GM19099 (cell line): ENCODE results near the gene TDRD7.

Experiments used
- POLR2A ChIP-seq: IDR thresholded peaks from 3 replicates; pipeline ENCODE4 v1.6.1; 2011; ENCODE audit warnings: low read depth; ENCODE audit not compliant: insufficient read length; ENCODE audit errors: extremely low read depth

Gene TDRD7

DNA sequence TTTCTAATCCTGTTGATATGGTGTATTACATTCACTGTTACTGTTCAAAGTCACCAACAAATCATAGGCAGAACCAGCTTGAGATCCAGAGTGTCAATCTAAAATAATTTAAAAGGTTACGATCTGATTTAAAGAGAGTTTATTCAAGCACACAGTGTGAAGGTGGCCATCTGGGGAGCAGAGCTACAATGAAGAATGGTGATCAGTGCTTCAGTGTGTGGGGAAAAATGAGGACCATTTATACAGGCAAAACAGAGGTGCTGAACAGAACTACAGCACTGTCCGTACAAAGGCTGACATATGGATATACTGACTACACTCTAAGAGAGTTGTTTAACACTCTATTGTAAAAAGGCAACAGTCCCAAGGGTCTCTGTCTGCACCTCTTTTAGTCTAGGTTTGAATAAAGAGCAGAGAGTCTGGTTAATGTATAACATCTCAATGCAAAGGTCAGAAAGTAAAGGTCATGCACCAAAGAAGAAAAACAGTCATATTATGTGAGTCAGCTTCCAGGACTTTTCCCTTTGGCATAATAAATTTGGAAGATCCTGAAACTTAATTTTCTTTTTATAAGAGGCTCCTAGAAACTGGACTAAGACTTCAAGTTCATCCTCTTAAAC, 29.7 kb upstream of the TDRD7 start:
- TF ChIP-seq POLR2A: no peak

DNA sequence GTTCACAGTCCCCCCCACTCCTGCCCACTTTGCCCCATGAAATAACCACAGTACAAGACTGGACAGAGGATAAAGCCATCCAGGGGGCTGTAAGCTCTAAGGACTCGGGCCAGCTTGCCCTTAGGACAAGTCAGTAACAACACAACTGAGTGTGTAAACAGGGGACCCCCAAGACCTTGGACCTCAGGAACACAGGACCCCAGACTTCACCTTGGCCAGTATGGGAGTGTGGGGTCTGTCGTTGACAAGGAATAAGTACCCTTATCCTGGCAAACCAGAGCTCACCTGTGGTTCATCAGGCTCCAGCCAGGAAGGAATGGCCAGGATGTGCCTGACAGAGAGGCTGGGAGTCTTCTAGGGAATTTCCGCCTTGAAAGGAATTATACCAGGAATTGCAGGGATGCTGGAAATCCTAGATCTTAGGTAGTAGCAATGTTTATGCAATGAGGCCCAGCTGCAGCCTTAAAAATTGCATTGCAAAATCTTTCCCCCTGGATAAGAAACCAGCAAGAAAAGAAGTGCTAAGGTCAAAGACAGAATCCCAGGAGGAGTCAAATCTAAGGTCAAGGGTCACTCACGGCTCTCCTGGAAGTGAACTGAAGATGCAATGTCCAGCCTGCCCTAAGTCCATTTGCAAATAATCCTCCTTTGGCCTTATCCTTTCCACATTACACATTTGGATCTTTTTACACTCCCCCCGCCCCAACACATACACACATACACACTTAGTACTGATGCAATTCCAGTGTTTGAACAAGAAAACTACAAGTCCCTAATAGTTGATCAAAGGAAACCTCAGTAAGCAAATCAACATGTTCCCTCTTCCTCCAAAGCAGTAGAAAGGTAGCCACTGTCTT, 27.3 kb upstream of the TDRD7 start:
- no peak for TF ChIP-seq POLR2A

GRCh38 chr9:97385626-97386264, 26.2 kb upstream of the TDRD7 start:
- no peak for TF ChIP-seq POLR2A

DNA sequence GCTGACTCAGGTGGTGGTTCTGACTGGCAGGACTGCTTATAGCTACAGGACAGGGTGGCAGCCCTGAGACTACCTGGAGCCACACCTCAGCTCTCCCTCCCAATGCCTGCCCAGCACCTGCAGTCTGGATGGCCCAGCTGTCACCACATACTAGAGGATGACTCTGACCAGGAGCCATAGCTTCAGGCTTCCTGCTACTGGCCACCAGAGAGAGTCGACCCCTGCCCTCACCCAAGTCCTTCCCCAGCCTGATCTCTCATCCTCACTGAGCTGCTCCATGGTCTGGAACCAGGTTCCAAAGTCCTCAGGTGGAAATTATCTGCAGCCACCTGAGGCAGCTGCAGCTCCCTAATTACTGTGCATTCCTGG, 25.6 kb upstream of the TDRD7 start:
- no peak for TF ChIP-seq POLR2A

- no peak for TF ChIP-seq POLR2A
Measured at GRCh38 chr9:97386733-97387503, 25.0 kb upstream of the TDRD7 start.

DNA sequence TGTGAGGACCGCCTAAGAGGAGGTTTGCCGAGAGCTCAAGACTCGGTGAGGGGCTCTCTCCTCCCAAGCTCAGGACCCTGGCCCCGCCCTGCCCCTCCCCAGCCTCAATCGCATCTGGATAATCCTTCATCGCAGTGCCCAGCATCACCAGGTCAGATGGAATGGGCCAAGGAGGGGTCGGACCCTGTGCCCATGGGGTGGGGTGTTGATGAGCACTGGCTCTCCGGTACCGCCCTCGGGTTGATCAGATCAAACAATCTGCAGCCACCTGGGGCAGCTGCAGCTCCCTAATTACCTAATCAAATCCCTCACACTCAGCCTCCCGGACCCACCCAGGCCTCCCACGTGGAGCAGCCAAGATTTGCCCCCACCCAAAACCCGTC, 24.4 kb upstream of the TDRD7 start:
- TF ChIP-seq POLR2A: no peak

DNA sequence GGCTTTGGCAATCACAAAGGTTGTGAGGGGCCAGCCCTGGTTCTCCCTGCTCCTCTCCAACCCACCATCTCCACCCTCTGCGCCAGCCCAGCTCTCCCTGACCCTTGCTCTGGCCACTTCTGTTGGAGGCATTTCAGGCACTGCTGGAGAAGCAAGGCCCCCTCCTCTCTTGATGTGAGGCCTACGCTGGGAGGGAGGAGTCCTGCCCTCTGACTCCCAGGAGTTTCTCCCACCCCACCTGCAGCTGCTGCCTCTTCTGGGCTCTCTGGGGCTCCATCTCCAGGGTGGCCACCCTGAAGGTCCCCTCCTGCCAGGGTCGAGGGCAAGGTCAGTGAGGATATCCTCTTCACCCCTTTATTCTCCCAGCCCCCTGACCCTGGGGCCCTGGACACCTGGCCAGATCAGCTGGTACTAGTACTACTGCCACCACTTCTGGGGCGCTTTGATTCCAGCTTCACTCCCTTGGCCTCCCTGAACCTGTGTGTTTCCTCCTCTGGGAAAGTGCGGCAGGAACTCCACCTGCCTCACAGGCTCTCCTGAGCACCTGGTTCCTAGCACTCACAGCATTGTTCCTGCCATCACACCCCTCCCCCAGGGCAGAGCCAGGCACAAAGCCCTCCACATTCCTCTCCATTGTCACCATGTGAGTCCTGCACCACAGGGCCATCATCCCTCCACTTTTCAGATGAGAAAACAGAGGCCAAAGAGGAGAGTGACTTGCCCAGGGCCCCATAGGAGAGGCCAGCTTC, 23.8 kb upstream of the TDRD7 start:
- TF ChIP-seq POLR2A: no peak

GRCh38 chr9:97388721-97389238, 23.1 kb upstream of the TDRD7 start:
- TF ChIP-seq POLR2A: peak; percentile 22

- no peak for TF ChIP-seq POLR2A
Measured at GRCh38 chr9:97389249-97389648, 22.6 kb upstream of the TDRD7 start.

DNA sequence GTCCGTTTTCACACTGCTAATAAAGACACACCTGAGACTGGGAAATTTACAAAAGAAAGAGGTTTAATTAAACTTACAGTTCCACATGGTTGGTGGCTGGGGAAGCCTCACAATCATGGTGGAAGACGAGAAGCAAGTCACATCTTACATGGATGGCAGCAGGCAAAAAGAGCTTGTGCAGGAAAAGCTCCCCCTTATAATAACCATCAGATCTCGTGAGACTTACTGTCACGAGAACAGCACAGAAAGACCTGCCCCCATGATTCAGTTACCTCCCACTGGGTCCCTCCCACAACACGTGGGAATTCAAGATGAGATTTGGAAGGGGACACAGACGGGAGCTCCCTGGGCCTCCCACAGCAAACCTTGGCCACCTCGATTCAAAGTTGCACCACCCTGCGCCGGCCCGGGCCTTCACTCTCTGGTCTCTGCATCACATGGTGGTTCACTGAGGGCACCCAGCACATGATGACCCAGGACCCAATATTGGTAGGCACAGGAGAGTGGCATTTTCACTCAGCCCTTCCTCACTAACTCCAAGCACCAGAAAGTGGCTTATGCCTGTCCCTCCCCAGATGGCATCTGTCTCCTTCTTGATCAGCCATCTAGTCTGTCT, 21.0 kb upstream of the TDRD7 start:
- no peak for TF ChIP-seq POLR2A

DNA sequence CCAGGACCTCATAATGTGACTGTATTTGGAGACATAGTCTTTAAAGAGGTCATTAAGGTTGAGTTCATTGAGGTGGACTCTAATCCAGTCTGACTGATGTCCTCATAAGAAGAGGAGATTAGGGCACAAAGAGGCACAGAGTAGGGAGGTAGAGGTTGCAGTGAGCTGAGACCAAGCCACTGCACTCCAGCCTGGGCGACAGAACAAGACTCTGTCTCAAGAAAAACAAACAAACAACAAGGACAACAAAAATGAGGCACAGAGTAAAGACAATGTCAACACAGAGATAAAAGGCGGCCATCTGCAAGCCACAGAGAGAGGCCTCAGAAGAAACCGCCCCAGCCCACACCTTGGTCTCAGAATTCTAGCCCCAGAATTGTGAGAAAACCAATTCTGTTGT, 17.0 kb upstream of the TDRD7 start:
- no peak for TF ChIP-seq POLR2A

- no peak for TF ChIP-seq POLR2A
Measured at GRCh38 chr9:97395745-97396144, 16.2 kb upstream of the TDRD7 start.

DNA sequence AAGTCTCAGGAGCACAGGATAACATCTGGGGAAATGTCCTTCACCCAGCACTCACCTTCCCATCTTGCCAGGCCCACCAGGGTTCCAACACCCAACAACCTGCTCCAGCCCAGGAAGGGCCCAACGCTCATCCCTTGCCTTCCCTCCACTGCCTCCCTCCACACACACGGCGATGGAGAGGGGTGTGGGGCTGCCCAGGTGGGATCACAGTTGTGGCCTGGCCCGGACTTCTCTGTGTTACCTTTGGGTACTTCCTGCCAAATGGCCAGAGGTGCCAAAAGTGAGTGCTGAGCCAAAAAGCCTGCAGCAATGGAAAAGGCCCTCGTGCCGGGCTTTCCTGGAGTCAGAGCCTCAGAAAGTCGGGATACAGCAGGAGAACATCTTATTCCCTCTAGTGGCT, 15.6 kb upstream of the TDRD7 start:
- no peak for TF ChIP-seq POLR2A

GRCh38 chr9:97397220-97397619, 14.7 kb upstream of the TDRD7 start:
- TF ChIP-seq POLR2A: no peak
